Tibial artery (tissue), 4 donors: ENCODE data around the gene OSBPL9.
A peak's percentile ranks its signal among the peaks of the same experiment; 100 is the strongest.

Experiments
- DNase-seq, 2 donors: peaks; one replicate each; pipeline ENCODE4 v3.0.0-alpha.2; 2019
- H3K27ac ChIP-seq, 2 donors: fragments of 200-600 bp; sonication (generic) in 1 of 2; 1 replicate in 1 of 2; 2 replicates in 1 of 2; pipeline ENCODE4 v1.5.1; 2018 to 2019; ENCODE audit warnings: mild to moderate bottlenecking in 1 of 2
- H3K27me3 ChIP-seq, 2 donors: fragments of 200-600 bp; sonication (generic) in 1 of 2; one replicate each; pipeline versions ENCODE4 v1.5.1 to v1.6.0; 2016 to 2019
- H3K36me3 ChIP-seq, 3 donors: fragments of 200-600 bp; sonication (generic) in 2 of 3; one replicate each; pipeline ENCODE4 v1.5.1; 2016 to 2019; ENCODE audit warnings: mild to moderate bottlenecking in 2 of 3
- H3K4me1 ChIP-seq, 4 donors: fragments of 200-600 bp; sonication (generic) in 2 of 4; 1 replicate in 3 of 4; 2 replicates in 1 of 4; pipeline ENCODE4 v1.5.1; 2016 to 2019
- H3K4me3 ChIP-seq, 2 donors: fragments of 200-600 bp; sonication (generic) in 1 of 2; 1 replicate in 1 of 2; 2 replicates in 1 of 2; pipeline ENCODE4 v1.5.1; 2018 to 2019; ENCODE audit warnings: mild to moderate bottlenecking in 2 of 2
- H3K9me3 ChIP-seq, 3 donors: fragments of 200-600 bp; sonication (generic) in 1 of 3; one replicate each; pipeline ENCODE4 v1.5.1; 2016 to 2019
- intact Hi-C: fragments of 100-400 bp; cut with DNase I; formaldehyde crosslinking; loops from one replicate; pipeline ENCODE4 v1.15.0; 2023; ENCODE audit warnings: low total_unique reads
- TF ChIP-seq, protein P1 (sequence below), 2 experiments: fragments of 200-600 bp in 1 of 2; fragments of 450-650 bp in 1 of 2; IDR thresholded peaks; one replicate each; pipeline ENCODE4 v1.5.1; 2017 to 2019; ENCODE audit warnings: antibody characterized with exemption in 2 of 2, mild to moderate bottlenecking in 1 of 2, moderate library complexity in 1 of 2

The OSBPL9 gene

DNA sequence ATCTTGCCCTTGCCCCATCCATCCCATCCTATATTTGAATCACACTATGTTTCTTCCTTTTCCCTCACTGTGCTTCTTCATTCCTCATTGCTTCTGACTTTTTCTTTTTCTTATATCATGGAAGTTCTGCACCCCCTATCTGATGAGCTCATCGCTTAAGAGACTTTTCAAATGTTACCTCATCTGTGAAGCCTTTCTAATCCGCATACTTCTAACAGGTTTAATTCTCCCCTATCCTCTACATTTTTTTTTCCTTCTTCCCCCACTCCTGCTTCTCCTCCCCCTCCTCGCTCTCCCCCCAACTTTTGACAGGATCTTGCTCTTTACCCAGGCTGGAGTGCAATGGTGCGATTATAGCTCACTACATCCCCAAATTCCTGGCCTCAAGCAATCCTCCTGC is 39.5 kb downstream of the OSBPL9 start:
- intact Hi-C loops, result no loop called here
- DNase-seq, result no peak
- TF ChIP-seq, protein P1, sequence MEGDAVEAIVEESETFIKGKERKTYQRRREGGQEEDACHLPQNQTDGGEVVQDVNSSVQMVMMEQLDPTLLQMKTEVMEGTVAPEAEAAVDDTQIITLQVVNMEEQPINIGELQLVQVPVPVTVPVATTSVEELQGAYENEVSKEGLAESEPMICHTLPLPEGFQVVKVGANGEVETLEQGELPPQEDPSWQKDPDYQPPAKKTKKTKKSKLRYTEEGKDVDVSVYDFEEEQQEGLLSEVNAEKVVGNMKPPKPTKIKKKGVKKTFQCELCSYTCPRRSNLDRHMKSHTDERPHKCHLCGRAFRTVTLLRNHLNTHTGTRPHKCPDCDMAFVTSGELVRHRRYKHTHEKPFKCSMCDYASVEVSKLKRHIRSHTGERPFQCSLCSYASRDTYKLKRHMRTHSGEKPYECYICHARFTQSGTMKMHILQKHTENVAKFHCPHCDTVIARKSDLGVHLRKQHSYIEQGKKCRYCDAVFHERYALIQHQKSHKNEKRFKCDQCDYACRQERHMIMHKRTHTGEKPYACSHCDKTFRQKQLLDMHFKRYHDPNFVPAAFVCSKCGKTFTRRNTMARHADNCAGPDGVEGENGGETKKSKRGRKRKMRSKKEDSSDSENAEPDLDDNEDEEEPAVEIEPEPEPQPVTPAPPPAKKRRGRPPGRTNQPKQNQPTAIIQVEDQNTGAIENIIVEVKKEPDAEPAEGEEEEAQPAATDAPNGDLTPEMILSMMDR (IDR thresholded peaks at IDR 0.05), result no peak
- Histone ChIP-seq H3K27me3 (no peaks in the 10 kb centered on the region), H3K4me1 (peaks cover 0 to 99% (median 56%) of the 10 kb centered on the region in 4 donors), H3K9me3 (no peaks in the 10 kb centered on the region), H3K4me3 (no peak overlapping the region), H3K36me3 (peaks cover 0 to 4% (median 0%) of the 10 kb centered on the region in 3 donors), H3K27ac (peak overlapping the region in 1 of 2 donors; percentile 23)

DNA sequence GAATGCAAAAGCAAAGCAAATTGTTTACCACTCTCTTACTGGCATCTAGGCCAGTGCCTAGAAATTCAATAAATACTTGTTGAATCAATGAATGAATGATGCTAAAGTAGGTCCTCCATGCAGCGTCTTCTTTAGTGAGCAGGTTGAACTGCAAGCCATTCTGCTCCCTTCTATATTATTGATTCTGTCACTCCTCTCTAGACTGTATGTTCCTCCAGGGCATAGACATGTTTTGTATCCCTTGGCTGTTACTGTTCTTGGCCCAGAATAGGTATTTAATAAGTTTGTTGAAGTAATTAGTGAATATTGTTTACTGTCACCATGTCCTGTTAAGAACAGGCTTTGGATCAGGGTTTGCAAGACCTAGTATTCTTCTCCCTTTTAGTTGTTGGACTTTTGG is 43.7 kb downstream of the OSBPL9 start:
- Histone ChIP-seq H3K27me3 (no peaks in the 10 kb centered on the region), H3K36me3 (peaks cover 0 to 2% (median 0%) of the 10 kb centered on the region in 3 donors), H3K27ac (peak overlapping the region; percentile 56 to 76), H3K9me3 (no peaks in the 10 kb centered on the region), H3K4me1 (peaks cover 0 to 99% (median 49%) of the 10 kb centered on the region in 4 donors), H3K4me3 (no peak overlapping the region)
- intact Hi-C loops, result no loop called here
- TF ChIP-seq, protein P1 (IDR thresholded peaks at IDR 0.05), result no peak
- DNase-seq, result no peak

- TF ChIP-seq, protein P1 (IDR thresholded peaks at IDR 0.05), result no peak
- intact Hi-C loops, result no loop called here
- peak overlapping the region; percentile 56 to 76 for H3K27ac ChIP-seq
These were observed 44.2 kb downstream of the OSBPL9 start for GRCh38 chr1:51661081-51661518.

DNA sequence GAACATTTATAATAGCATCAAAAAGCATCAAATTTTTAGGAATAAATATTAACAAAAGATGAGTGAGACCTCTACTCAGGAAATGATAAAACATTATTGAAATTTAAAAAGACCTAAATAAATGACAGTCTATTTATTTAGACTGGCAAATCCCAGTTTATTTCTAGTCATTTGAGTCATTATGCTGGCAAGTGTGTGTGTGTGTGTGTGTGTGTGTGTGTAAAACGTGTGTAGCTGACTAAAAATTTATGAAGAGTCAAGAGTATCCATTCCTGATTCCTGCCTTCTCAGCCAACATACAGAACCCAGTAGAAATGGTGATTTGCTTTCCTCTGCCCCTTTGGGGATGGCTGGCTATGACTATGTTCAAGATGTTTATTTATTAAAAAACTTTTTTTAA is 46.2 kb downstream of the OSBPL9 start:
- no peak for DNase-seq
- intact Hi-C loops, result no loop called here
- TF ChIP-seq, protein P1 (IDR thresholded peaks at IDR 0.05), result no peak
- Histone ChIP-seq H3K4me1 (peaks cover 0 to 100% (median 56%) of the 10 kb centered on the region in 4 donors), H3K36me3 (no peaks in the 10 kb centered on the region), H3K27me3 (no peaks in the 10 kb centered on the region), H3K27ac (peak overlapping the region; percentile 56 to 76), H3K9me3 (no peaks in the 10 kb centered on the region), H3K4me3 (no peak overlapping the region)

More at GRCh38 chr1:51661081-51661518, 44.2 kb downstream of the OSBPL9 start:
- no peaks in the 10 kb centered on the region for H3K36me3 ChIP-seq
- H3K4me3 ChIP-seq, result no peak overlapping the region
- H3K4me1 ChIP-seq, result peaks cover 0 to 99% (median 52%) of the 10 kb centered on the region in 4 donors
- DNase-seq, result no peak
- no peaks in the 10 kb centered on the region for H3K27me3 ChIP-seq
- H3K9me3 ChIP-seq, result no peaks in the 10 kb centered on the region

GRCh38 chr1:51663721-51664120 is 46.8 kb downstream of the OSBPL9 start:
- H3K36me3 ChIP-seq, result no peaks in the 10 kb centered on the region
- H3K9me3 ChIP-seq, result no peaks in the 10 kb centered on the region
- no peak for DNase-seq
- H3K27ac ChIP-seq, result peak overlapping the region; percentile 76 to 82
- no peak overlapping the region for H3K4me3 ChIP-seq
- TF ChIP-seq, protein P1 (IDR thresholded peaks at IDR 0.05), result no peak
- H3K27me3 ChIP-seq, result no peaks in the 10 kb centered on the region
- H3K4me1 ChIP-seq, result peaks cover 0 to 100% (median 57%) of the 10 kb centered on the region in 4 donors
- intact Hi-C loops, result no loop called here
